OCI-LY3 (cell line): ENCODE data around the gene QPCT.
A peak's percentile ranks its signal among the peaks of the same experiment; 100 is the strongest.

Experiments
- CTCF ChIP-seq: fragments of 200-600, 300-600 bp; sonication (generic); IDR thresholded peaks from 2 replicates; pipeline ENCODE4 v1.5.1; 2014; ENCODE audit warnings: antibody characterized with exemption, low read length, low read depth
- EZH2phosphoT487 ChIP-seq: fragments of 200-600 bp; shearing (Covaris generic); IDR thresholded peaks from 2 replicates; pipeline ENCODE4 v1.6.1; 2018; ENCODE audit warnings: antibody characterized with exemption, mixed run types, low read depth

GRCh38 chr2:37415128-37415820 lies 70.8 kb downstream of the QPCT start:
- TF ChIP-seq CTCF (peak; percentile 38), EZH2phosphoT487 (no peak)
